Tibial artery (tissue), 4 donors: ENCODE results near the gene LIPC.

Source experiments
- DNase-seq, 2 donors: peaks; one replicate each; pipeline ENCODE4 v3.0.0-alpha.2; 2019
- H3K27ac ChIP-seq, 2 donors: fragments of 200-600 bp; sonication (generic) in 1 of 2; 1 replicate in 1 of 2; 2 replicates in 1 of 2; pipeline ENCODE4 v1.5.1; 2018 to 2019; ENCODE audit warnings: mild to moderate bottlenecking in 1 of 2
- H3K27me3 ChIP-seq, 2 donors: fragments of 200-600 bp; sonication (generic) in 1 of 2; one replicate each; pipeline versions ENCODE4 v1.5.1 to v1.6.0; 2016 to 2019
- H3K36me3 ChIP-seq, 3 donors: fragments of 200-600 bp; sonication (generic) in 2 of 3; one replicate each; pipeline ENCODE4 v1.5.1; 2016 to 2019; ENCODE audit warnings: mild to moderate bottlenecking in 2 of 3
- H3K4me1 ChIP-seq, 4 donors: fragments of 200-600 bp; sonication (generic) in 2 of 4; 1 replicate in 3 of 4; 2 replicates in 1 of 4; pipeline ENCODE4 v1.5.1; 2016 to 2019
- H3K4me3 ChIP-seq, 2 donors: fragments of 200-600 bp; sonication (generic) in 1 of 2; 1 replicate in 1 of 2; 2 replicates in 1 of 2; pipeline ENCODE4 v1.5.1; 2018 to 2019; ENCODE audit warnings: mild to moderate bottlenecking in 2 of 2
- H3K9me3 ChIP-seq, 3 donors: fragments of 200-600 bp; sonication (generic) in 1 of 3; one replicate each; pipeline ENCODE4 v1.5.1; 2016 to 2019
- CTCF ChIP-seq, 2 experiments: fragments of 200-600 bp in 1 of 2; fragments of 450-650 bp in 1 of 2; IDR thresholded peaks; one replicate each; pipeline ENCODE4 v1.5.1; 2017 to 2019; ENCODE audit warnings: antibody characterized with exemption in 2 of 2, mild to moderate bottlenecking in 1 of 2, moderate library complexity in 1 of 2
- intact Hi-C: fragments of 100-400 bp; cut with DNase I; formaldehyde crosslinking; loops from one replicate; pipeline ENCODE4 v1.15.0; 2023; ENCODE audit warnings: low total_unique reads

LIPC gene

GRCh38 chr15:58585693-58586443 is 154.1 kb downstream of the LIPC start:
- Histone ChIP-seq H3K9me3 (peaks cover 0 to 7% (median 0%) of the 10 kb centered on the region in 3 donors), H3K4me1 (no peaks in the 10 kb centered on the region), H3K4me3 (no peak overlapping the region), H3K36me3 (no peaks in the 10 kb centered on the region), H3K27me3 (peaks cover 0 to 3% of the 10 kb centered on the region in 2 donors), H3K27ac (no peak overlapping the region)
- no peak for TF ChIP-seq CTCF (IDR thresholded peaks at IDR 0.05)
- intact Hi-C loops: no loop called here
- no peak for DNase-seq

GRCh38 chr15:58587486-58587885 is 155.7 kb downstream of the LIPC start:
- Histone ChIP-seq H3K27me3 (peaks cover 0 to 3% of the 10 kb centered on the region in 2 donors), H3K4me1 (no peaks in the 10 kb centered on the region), H3K27ac (no peak overlapping the region), H3K36me3 (no peaks in the 10 kb centered on the region), H3K9me3 (peaks cover 0 to 7% (median 0%) of the 10 kb centered on the region in 3 donors), H3K4me3 (no peak overlapping the region)
- intact Hi-C loops: no loop called here
- no peak for DNase-seq
- no peak for TF ChIP-seq CTCF (IDR thresholded peaks at IDR 0.05)

GRCh38 chr15:58588096-58588495 is 156.3 kb downstream of the LIPC start:
- TF ChIP-seq CTCF (IDR thresholded peaks at IDR 0.05): no peak
- intact Hi-C loops: no loop called here
- H3K27ac ChIP-seq: no peak overlapping the region

GRCh38 chr15:58589047-58589446 is 157.3 kb downstream of the LIPC start:
- Histone ChIP-seq H3K27ac (no peak overlapping the region), H3K36me3 (peaks cover 0 to 6% (median 4%) of the 10 kb centered on the region in 3 donors), H3K27me3 (peaks cover 0 to 3% of the 10 kb centered on the region in 2 donors), H3K4me1 (no peaks in the 10 kb centered on the region), H3K4me3 (no peak overlapping the region), H3K9me3 (no peaks in the 10 kb centered on the region)
- TF ChIP-seq CTCF (IDR thresholded peaks at IDR 0.05): no peak
- DNase-seq: no peak
- intact Hi-C loops: no loop called here

More at GRCh38 chr15:58588096-58588495, 156.3 kb downstream of the LIPC start:
- H3K27me3 ChIP-seq: peaks cover 0 to 3% of the 10 kb centered on the region in 2 donors
- DNase-seq: no peak
- no peak overlapping the region for H3K4me3 ChIP-seq
- H3K4me1 ChIP-seq: no peaks in the 10 kb centered on the region
- H3K9me3 ChIP-seq: peaks cover 0 to 7% (median 0%) of the 10 kb centered on the region in 3 donors
- peaks cover 0 to under 1% (median 0%) of the 10 kb centered on the region in 3 donors for H3K36me3 ChIP-seq

GRCh38 chr15:58590236-58590635 is 158.4 kb downstream of the LIPC start:
- no peak overlapping the region for H3K27ac ChIP-seq
- H3K27me3 ChIP-seq: peaks cover 0 to 3% of the 10 kb centered on the region in 2 donors
- no peak for TF ChIP-seq CTCF (IDR thresholded peaks at IDR 0.05)
- no peak for DNase-seq
- H3K36me3 ChIP-seq: peaks cover 0 to 6% (median 4%) of the 10 kb centered on the region in 3 donors
- H3K4me1 ChIP-seq: no peaks in the 10 kb centered on the region
- intact Hi-C loops: no loop called here
- no peaks in the 10 kb centered on the region for H3K9me3 ChIP-seq
- no peak overlapping the region for H3K4me3 ChIP-seq
